Esophagus squamous epithelium (tissue), 5 donors: ENCODE data around the gene GLA. TPM values are rescaled to one million over a fixed set of nuclear protein-coding genes. Genes with fewer than 3 reads are reported as not detected.

Source experiments
- DNase-seq: peaks from one replicate; lab custom pipeline; 2025; lab: John Stamatoyannopoulos, UW
- H3K27ac ChIP-seq, 4 donors: fragments of 200-600 bp; sonication (generic); one replicate each; pipeline ENCODE4 v1.5.1; 2016 to 2019; ENCODE audit warnings: mild to moderate bottlenecking in 1 of 4
- H3K27me3 ChIP-seq, 4 donors: fragments of 200-600 bp; sonication (generic); 1 replicate in 3 of 4; 2 replicates in 1 of 4; pipeline versions ENCODE4 v1.5.1 to v1.6.0; 2017 to 2021; ENCODE audit warnings: antibody characterized with exemption in 1 of 4
- H3K36me3 ChIP-seq, 3 donors: fragments of 200-600 bp; sonication (generic); one replicate each; pipeline ENCODE4 v1.5.1; 2016 to 2019
- H3K4me1 ChIP-seq, 3 donors: fragments of 200-600 bp; sonication (generic); one replicate each; pipeline ENCODE4 v1.5.1; 2017 to 2019
- H3K4me3 ChIP-seq, 4 donors: fragments of 200-600 bp; sonication (generic); 1 replicate in 3 of 4; 2 replicates in 1 of 4; pipeline ENCODE4 v1.5.1; 2016 to 2019; ENCODE audit warnings: mild to moderate bottlenecking in 2 of 4, moderate library complexity in 1 of 4
- H3K9me3 ChIP-seq, 3 donors: fragments of 200-600 bp; sonication (generic); one replicate each; pipeline ENCODE4 v1.5.1; 2016 to 2019
- POLR2A ChIP-seq, 4 donors: fragments of 450-650 bp; IDR thresholded peaks; one replicate each; pipeline ENCODE4 v1.6.1; 2017; ENCODE audit warnings: antibody characterized with exemption in 4 of 4, mild to moderate bottlenecking in 4 of 4, moderate library complexity in 3 of 4
- WGBS, 2 donors: methylation state at CpG; one replicate each; pipeline ENCODE4 v1.1.5; 2018; 5-methylcytosine and 5-hydroxymethylcytosine counted together
- intact Hi-C: fragments of 100-400 bp; cut with DNase I; formaldehyde crosslinking; loops from one replicate; pipeline ENCODE4 v1.15.0; 2022
- total RNA-seq, 4 donors: library from RNA; depleted of rRNA; stranded (reverse); fragments of >200 nt; gene quantifications; one replicate each; pipeline ENCODE4 v1.1.0, GENCODE V29; 2016
- TF ChIP-seq, protein P1 (sequence below), 6 experiments: fragments of 450-650 bp in 4 of 6; fragments of 200-600 bp in 2 of 6; sonication (generic) in 2 of 6; IDR thresholded peaks; one replicate each; pipeline ENCODE4 v1.5.1; 2016 to 2019; ENCODE audit warnings: antibody characterized with exemption in 6 of 6, mild to moderate bottlenecking in 4 of 6, moderate library complexity in 4 of 6
- donor health status: DM: yes; HTN: yes; CAD: no.

Gene GLA
- total RNA-seq, 4 donors from 2014 or later: 12.2 to 32.8 (median 21.9) TPM

- Histone ChIP-seq H3K4me1 (peaks cover 0 to 29% (median 0%) of the 10 kb centered on the region in 3 donors), H3K27ac (peak within 1 kb of the TSS; percentile 85 to 93 (median 90)), H3K36me3 (peaks cover 0 to 21% (median 0%) of the 10 kb centered on the region in 3 donors), H3K27me3 (no peaks in the 10 kb centered on the region), H3K9me3 (no peaks in the 10 kb centered on the region), H3K4me3 (peak within 1 kb of the TSS; percentile 56 to 81 (median 64))
- 23% methylated on average over 22 of the region's 55 CpGs; no CpG with 5 or more reads in 1 of the 2 donors for WGBS, 2 donors
- intact Hi-C loops: no loop called here
- TF ChIP-seq, protein P1, sequence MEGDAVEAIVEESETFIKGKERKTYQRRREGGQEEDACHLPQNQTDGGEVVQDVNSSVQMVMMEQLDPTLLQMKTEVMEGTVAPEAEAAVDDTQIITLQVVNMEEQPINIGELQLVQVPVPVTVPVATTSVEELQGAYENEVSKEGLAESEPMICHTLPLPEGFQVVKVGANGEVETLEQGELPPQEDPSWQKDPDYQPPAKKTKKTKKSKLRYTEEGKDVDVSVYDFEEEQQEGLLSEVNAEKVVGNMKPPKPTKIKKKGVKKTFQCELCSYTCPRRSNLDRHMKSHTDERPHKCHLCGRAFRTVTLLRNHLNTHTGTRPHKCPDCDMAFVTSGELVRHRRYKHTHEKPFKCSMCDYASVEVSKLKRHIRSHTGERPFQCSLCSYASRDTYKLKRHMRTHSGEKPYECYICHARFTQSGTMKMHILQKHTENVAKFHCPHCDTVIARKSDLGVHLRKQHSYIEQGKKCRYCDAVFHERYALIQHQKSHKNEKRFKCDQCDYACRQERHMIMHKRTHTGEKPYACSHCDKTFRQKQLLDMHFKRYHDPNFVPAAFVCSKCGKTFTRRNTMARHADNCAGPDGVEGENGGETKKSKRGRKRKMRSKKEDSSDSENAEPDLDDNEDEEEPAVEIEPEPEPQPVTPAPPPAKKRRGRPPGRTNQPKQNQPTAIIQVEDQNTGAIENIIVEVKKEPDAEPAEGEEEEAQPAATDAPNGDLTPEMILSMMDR (IDR thresholded peaks at IDR 0.05): no peak
- TF ChIP-seq POLR2A (IDR thresholded peaks at IDR 0.05): peak in 2 of 4 donors; percentile 31 to 59
- peak; percentile 11 for DNase-seq
These were observed 59.1 kb downstream of the GLA start, which contains the start of gene TIMM8A for GRCh38 chrX:101348452-101349192. Gene TIMM8A, minus strand, starts transcription at chrX:101348742. Its CDS starts 78 bp downstream, at chrX:101348664.

GRCh38 chrX:101347859-101348451 lies 59.8 kb downstream of the GLA start:
- Histone ChIP-seq H3K4me3 (peak overlapping the region; percentile 56 to 81 (median 64)), H3K4me1 (peaks cover 0 to 29% (median 0%) of the 10 kb centered on the region in 3 donors), H3K9me3 (no peaks in the 10 kb centered on the region), H3K27ac (peak overlapping the region; percentile 85 to 93 (median 90)), H3K36me3 (peaks cover 0 to 23% (median 0%) of the 10 kb centered on the region in 3 donors), H3K27me3 (no peaks in the 10 kb centered on the region)
- intact Hi-C loops: no loop called here
- TF ChIP-seq POLR2A (IDR thresholded peaks at IDR 0.05): no peak
- TF ChIP-seq, protein P1 (IDR thresholded peaks at IDR 0.05): no peak
- no peak for DNase-seq
- WGBS, 2 donors: 0 to 30% methylated on average over 3 to 6 of the region's 14 CpGs

Other genes with a start within 250 kb of the GLA start
- gene DRP2, start 188.1 kb downstream of the GLA start, total RNA-seq: under 1 TPM in 2 of 4 donors, not detected in 2; 0.09 to 0.19 TPM
- under 1 TPM in 1 of 4 donors, not detected in 3; 0.44 TPM for gene TAF7L, start 116.6 kb downstream of the GLA start, total RNA-seq
- 10 to 100 TPM in 1 of 4 donors, 1 to 10 TPM in 3; 4.4 to 11.4 (median 8.1) TPM for gene TIMM8A, start 59.2 kb downstream of the GLA start, total RNA-seq
- gene BTK, start 21.7 kb downstream of the GLA start, total RNA-seq: 1 to 10 TPM in 2 of 4 donors, under 1 TPM in 2; 0.15 to 4.2 (median 0.83) TPM
- gene RPL36A, start 16.9 kb downstream of the GLA start, total RNA-seq: 1,000 to 10,000 TPM in 3 of 4 donors, 100 to 1,000 TPM in 1; 706 to 2,007 (median 1,553) TPM
- gene HNRNPH2, start 297 bp upstream of the GLA start, total RNA-seq: 10 to 100 TPM; 34.5 to 49.6 (median 46.7) TPM
- 1 to 10 TPM in 3 of 4 donors, under 1 TPM in 1; 0.97 to 6.3 (median 3.7) TPM for gene ARMCX4, start 77.5 kb upstream of the GLA start, total RNA-seq
- gene ARMCX1, start 142.6 kb upstream of the GLA start, total RNA-seq: 10 to 100 TPM in 2 of 4 donors, 1 to 10 TPM in 2; 2.2 to 16.6 (median 7.8) TPM
- 10 to 100 TPM in 2 of 4 donors, 1 to 10 TPM in 2; 3.3 to 15.1 (median 10.9) TPM for gene ARMCX6, start 210.1 kb upstream of the GLA start, total RNA-seq
- gene ARMCX3, start 215.2 kb upstream of the GLA start, total RNA-seq: 10 to 100 TPM; 12.4 to 24.6 (median 13.2) TPM